HEK293T (cell line): Measurements from ENCODE around the gene ATP8A2.
A peak's percentile ranks its signal among the peaks of the same experiment; 100 is the strongest.

Experiments
- CTCF ChIA-PET: fragments of 350-600 bp; formaldehyde crosslinking; extraction: SDS; loops from one replicate; lab custom pipeline; 2021; ENCODE audit warnings: antibody characterized with exemption, inconsistent platforms; lab: Yijun Ruan, JAX
- POLR2A ChIA-PET: fragments of 350-600 bp; formaldehyde crosslinking; extraction: SDS; loops from one replicate; lab custom pipeline; 2020; ENCODE audit warnings: antibody characterized with exemption, inconsistent platforms; lab: Yijun Ruan, JAX
- DNase-seq: peaks from one replicate; pipeline ENCODE4 v3.0.0; 2012; ENCODE audit warnings: mixed read lengths; ENCODE audit errors: extremely low spot score
- ARNT ChIP-seq: fragments of 450-650 bp; IDR thresholded peaks from 2 replicates; pipeline ENCODE4 v1.6.1; 2017; ENCODE audit warnings: mild to moderate bottlenecking
- BHLHE40 ChIP-seq: fragments of 450-650 bp; IDR thresholded peaks from 2 replicates; pipeline ENCODE4 v1.6.1; 2016; ENCODE audit warnings: mild to moderate bottlenecking, moderate library complexity, borderline replicate concordance
- CTBP1 ChIP-seq: fragments of 450-650 bp; IDR thresholded peaks from 2 replicates; pipeline ENCODE4 v1.6.1; 2016; ENCODE audit warnings: borderline replicate concordance
- ELF4 ChIP-seq: fragments of 450-650 bp; IDR thresholded peaks from 2 replicates; pipeline ENCODE4 v1.6.1; 2017; ENCODE audit warnings: antibody characterized with exemption
- FOXA1 ChIP-seq: fragments of 450-650 bp; IDR thresholded peaks from 2 replicates; pipeline ENCODE4 v1.6.1; 2016; ENCODE audit warnings: mild to moderate bottlenecking
- FOXK2 ChIP-seq: fragments of 450-650 bp; IDR thresholded peaks from 2 replicates; pipeline ENCODE4 v1.6.1; 2016; ENCODE audit warnings: mild to moderate bottlenecking
- FOXM1 ChIP-seq: fragments of 450-650 bp; IDR thresholded peaks from 2 replicates; pipeline ENCODE4 v1.6.1; 2017; ENCODE audit warnings: mild to moderate bottlenecking, borderline replicate concordance
- HDGF ChIP-seq: fragments of 450-650 bp; IDR thresholded peaks from 2 replicates; pipeline ENCODE4 v1.6.1; 2017; ENCODE audit warnings: antibody characterized with exemption, borderline replicate concordance
- L3MBTL2 ChIP-seq: fragments of 450-650 bp; conservative IDR thresholded peaks from 2 replicates; pipeline ENCODE4 v1.6.1; 2016; ENCODE audit warnings: mild to moderate bottlenecking
- LEF1 ChIP-seq: fragments of 450-650 bp; IDR thresholded peaks from 2 replicates; pipeline ENCODE4 v1.6.1; 2017; ENCODE audit warnings: mild to moderate bottlenecking, borderline replicate concordance
- NFRKB ChIP-seq: fragments of 450-650 bp; IDR thresholded peaks from 2 replicates; pipeline ENCODE4 v1.6.1; 2016; ENCODE audit warnings: mild to moderate bottlenecking, moderate library complexity
- PKNOX1 ChIP-seq: fragments of 450-650 bp; IDR thresholded peaks from 2 replicates; pipeline ENCODE4 v1.6.1; 2016
- SP1 ChIP-seq: fragments of 450-650 bp; IDR thresholded peaks from 2 replicates; pipeline ENCODE4 v1.6.1; 2017
- SUZ12 ChIP-seq: fragments of 450-650 bp; IDR thresholded peaks from 2 replicates; pipeline ENCODE4 v1.6.1; 2016; ENCODE audit warnings: mild to moderate bottlenecking
- TARDBP ChIP-seq: fragments of 450-650 bp; IDR thresholded peaks from 2 replicates; pipeline ENCODE4 v1.6.1; 2016
- ZNF384 ChIP-seq: fragments of 450-650 bp; IDR thresholded peaks from 2 replicates; pipeline ENCODE4 v1.6.1; 2016

The ATP8A2 gene

GRCh38 chr13:25979371-25979770, 607.6 kb downstream of the ATP8A2 start:
- DNase-seq = no peak

GRCh38 chr13:25980255-25980654, 608.5 kb downstream of the ATP8A2 start:
- TF ChIP-seq FOXA1 (no peak), SUZ12 (no peak), LEF1 (no peak), HDGF (no peak), BHLHE40 (no peak), ARNT (no peak), NFRKB (no peak), PKNOX1 (no peak), L3MBTL2 (no peak), CTBP1 (no peak), TARDBP (no peak), ELF4 (no peak), ZNF384 (no peak), SP1 (no peak), FOXM1 (no peak), FOXK2 (no peak)
- CTCF ChIA-PET = no interaction called here
- DNase-seq = peak; percentile 22
- POLR2A ChIA-PET = no interaction called here

More at GRCh38 chr13:25979371-25979770, 607.6 kb downstream of the ATP8A2 start:
- ChIA-PET CTCF (no interaction called here), POLR2A (no interaction called here)
- TF ChIP-seq ZNF384 = no peak
- TF ChIP-seq HDGF = no peak
- TF ChIP-seq FOXK2 = no peak
- TF ChIP-seq FOXM1 = no peak
- no peak for TF ChIP-seq LEF1
- TF ChIP-seq L3MBTL2 = no peak
- no peak for TF ChIP-seq ARNT
- TF ChIP-seq NFRKB = no peak
- TF ChIP-seq BHLHE40 = no peak
- TF ChIP-seq CTBP1 = no peak
- no peak for TF ChIP-seq ELF4
- no peak for TF ChIP-seq PKNOX1
- no peak for TF ChIP-seq SUZ12
- TF ChIP-seq FOXA1 = no peak
- TF ChIP-seq SP1 = no peak

GRCh38 chr13:25981060-25981459, 609.3 kb downstream of the ATP8A2 start:
- ChIA-PET POLR2A (no interaction called here), CTCF (no interaction called here)
- TF ChIP-seq BHLHE40 (no peak), L3MBTL2 (no peak), SP1 (no peak), LEF1 (no peak), PKNOX1 (no peak), ELF4 (no peak), ZNF384 (no peak), ARNT (no peak), FOXK2 (no peak)
- no peak for DNase-seq

- no peak for TF ChIP-seq FOXA1
- TF ChIP-seq ARNT = no peak
- no peak for TF ChIP-seq HDGF
- TF ChIP-seq LEF1 = no peak
- no peak for TF ChIP-seq L3MBTL2
- DNase-seq = no peak
- ChIA-PET POLR2A (no interaction called here), CTCF (no interaction called here)
These were observed 611.1 kb downstream of the ATP8A2 start for GRCh38 chr13:25982907-25983306.

GRCh38 chr13:25987987-25988386, 616.2 kb downstream of the ATP8A2 start:
- ChIA-PET POLR2A (no interaction called here), CTCF (no interaction called here)
- TF ChIP-seq ELF4 (no peak), CTBP1 (no peak), LEF1 (no peak), SP1 (no peak), FOXK2 (no peak)
- DNase-seq = no peak

- TF ChIP-seq L3MBTL2 (no peak), CTBP1 (no peak)
- ChIA-PET CTCF (no interaction called here), POLR2A (no interaction called here)
- no peak for DNase-seq
These were observed 616.9 kb downstream of the ATP8A2 start for GRCh38 chr13:25988661-25989060.

GRCh38 chr13:25990801-25991200, 619.0 kb downstream of the ATP8A2 start:
- ChIA-PET CTCF (no interaction called here), POLR2A (no interaction called here)
- TF ChIP-seq BHLHE40 (no peak), TARDBP (no peak), FOXA1 (no peak), L3MBTL2 (no peak), FOXK2 (no peak), NFRKB (no peak), CTBP1 (no peak), HDGF (no peak)
- DNase-seq = no peak
